ENCODE measurements around the gene TTC24. TPM values are rescaled to one million over a fixed set of nuclear protein-coding genes. Genes with fewer than 3 reads are reported as not detected.
A peak's percentile ranks its signal among the peaks of the same experiment; 100 is the strongest.
"Not testable (repeated sequence)": the region's sequence is repeated elsewhere in the genome, so short reads cannot be mapped to it uniquely, and the experiment has no call there.

The TTC24 gene
- total RNA-seq, 2 experiments from 2014 or later = 0.38 TPM; not detected in 1

DNA sequence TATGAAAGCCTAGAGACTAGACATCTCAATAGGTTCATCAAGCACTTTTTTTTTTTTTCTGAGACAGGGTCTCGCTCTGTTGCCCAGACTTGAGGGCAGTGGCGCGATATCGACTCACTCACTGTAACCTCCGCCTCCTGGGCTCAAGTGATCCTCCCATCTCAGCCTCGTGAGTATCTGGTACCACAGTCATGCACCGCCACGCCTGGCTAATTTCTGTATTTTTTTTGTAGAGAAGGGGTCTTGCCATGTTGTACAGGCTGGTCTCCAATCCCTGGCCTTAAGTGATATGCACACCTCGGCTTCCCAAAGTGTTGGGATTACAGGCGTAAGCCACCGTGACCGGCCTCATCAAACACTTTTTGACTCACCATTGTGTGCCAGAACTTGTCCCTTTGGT, 22.4 kb downstream of the TTC24 start:
- no peaks in the 10 kb centered on the region for H3K9me3 Mint-ChIP-seq
- no peak overlapping the region for H3K27ac Mint-ChIP-seq
- no peak for DNase-seq
- POLR2A ChIA-PET = interaction anchor here (0.6 to 4.0 kb wide), 5 partner anchors 11 to 145 kb away, joined by 3 to 45 read pairs (median 3); partner anchors contain the start of genes ISG20L2, MEF2D, METTL25B and NAXE
- peaks cover 35% of the 10 kb centered on the region for H3K4me1 Mint-ChIP-seq
- H3K27me3 Mint-ChIP-seq = no peaks in the 10 kb centered on the region
- H3K4me3 Mint-ChIP-seq = peak overlapping the region; percentile 98
- CTCF ChIA-PET = interaction anchor here (1.2 to 2.5 kb wide), 3 partner anchors 121 to 216 kb away, joined by 3 to 10 read pairs (median 6); no protein-coding TSS in a partner anchor
- H3K36me3 Mint-ChIP-seq (ENCODE audit: low read depth) = peaks cover 22% of the 10 kb centered on the region

DNA sequence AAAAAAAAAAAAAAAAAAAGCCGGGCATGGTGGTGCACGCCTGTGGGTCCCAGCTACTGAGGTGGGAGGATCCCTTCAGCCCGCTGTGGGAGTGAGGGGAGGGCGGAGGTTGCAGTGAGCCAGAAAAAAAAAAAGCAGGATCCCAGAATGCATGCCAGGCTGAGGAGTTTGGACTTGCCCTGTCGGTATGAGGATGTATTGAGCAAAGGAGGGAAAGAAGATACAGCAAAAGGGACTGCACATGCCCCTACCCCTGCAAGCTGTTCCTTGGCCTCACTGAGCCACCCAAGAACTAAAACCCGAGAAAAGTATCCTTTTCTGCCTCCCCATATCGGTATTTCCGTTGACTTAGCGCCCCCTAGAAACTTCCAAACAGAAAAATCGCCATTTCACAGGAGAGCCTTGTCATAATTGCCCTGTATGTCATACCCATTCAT, 23.1 kb downstream of the TTC24 start:
- ChIA-PET POLR2A (interaction anchor here (0.9 kb wide), 1 partner anchor 10 kb away, joined by 4 read pairs; no protein-coding TSS in a partner anchor), CTCF (interaction anchor here (0.7 to 1.5 kb wide), 3 partner anchors 122 to 168 kb away, joined by 3 to 6 read pairs (median 3); no protein-coding TSS in a partner anchor)
- H3K36me3 Mint-ChIP-seq (ENCODE audit: low read depth) = peaks cover 16% of the 10 kb centered on the region
- H3K27ac Mint-ChIP-seq = no peak overlapping the region
- no peak for DNase-seq
- H3K27me3 Mint-ChIP-seq = peaks cover 2% of the 10 kb centered on the region
- no peaks in the 10 kb centered on the region for H3K9me3 Mint-ChIP-seq
- no peak overlapping the region for H3K4me3 Mint-ChIP-seq
- H3K4me1 Mint-ChIP-seq = peaks cover 35% of the 10 kb centered on the region

DNA sequence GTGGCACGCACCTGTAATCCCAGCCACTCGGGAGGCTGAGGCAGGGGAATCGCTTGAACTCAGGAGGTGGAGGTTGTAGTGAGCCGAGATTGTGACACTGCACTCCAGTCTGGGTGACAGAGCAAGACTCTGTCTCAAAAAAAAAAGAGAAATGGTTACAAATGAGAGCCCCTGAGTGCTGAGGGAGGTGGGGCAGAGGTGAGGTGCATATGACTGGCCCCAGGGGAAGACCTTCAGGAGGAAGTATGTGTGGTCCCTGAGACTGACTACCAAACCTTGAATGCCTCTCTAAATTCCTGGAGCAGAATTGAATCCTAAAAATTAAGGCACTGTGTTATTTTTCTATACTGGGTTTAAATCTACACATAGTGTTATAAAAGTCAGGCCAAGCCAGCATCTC, 27.8 kb downstream of the TTC24 start:
- not testable (repeated sequence) for H3K36me3 Mint-ChIP-seq (ENCODE audit: low read depth); H3K27me3 Mint-ChIP-seq; H3K4me3 Mint-ChIP-seq; DNase-seq; H3K27ac Mint-ChIP-seq; H3K9me3 Mint-ChIP-seq
- POLR2A ChIA-PET = interaction anchor here (0.7 kb wide), 1 partner anchor 16 kb away, joined by 3 read pairs; no protein-coding TSS in a partner anchor
- peaks cover 10% of the 10 kb centered on the region for H3K4me1 Mint-ChIP-seq
- CTCF ChIA-PET = interaction anchor here (0.6 to 2.1 kb wide), 11 partner anchors 16 to 222 kb away, joined by 4 to 18 read pairs (median 6); partner anchors contain the start of gene NAXE

DNA sequence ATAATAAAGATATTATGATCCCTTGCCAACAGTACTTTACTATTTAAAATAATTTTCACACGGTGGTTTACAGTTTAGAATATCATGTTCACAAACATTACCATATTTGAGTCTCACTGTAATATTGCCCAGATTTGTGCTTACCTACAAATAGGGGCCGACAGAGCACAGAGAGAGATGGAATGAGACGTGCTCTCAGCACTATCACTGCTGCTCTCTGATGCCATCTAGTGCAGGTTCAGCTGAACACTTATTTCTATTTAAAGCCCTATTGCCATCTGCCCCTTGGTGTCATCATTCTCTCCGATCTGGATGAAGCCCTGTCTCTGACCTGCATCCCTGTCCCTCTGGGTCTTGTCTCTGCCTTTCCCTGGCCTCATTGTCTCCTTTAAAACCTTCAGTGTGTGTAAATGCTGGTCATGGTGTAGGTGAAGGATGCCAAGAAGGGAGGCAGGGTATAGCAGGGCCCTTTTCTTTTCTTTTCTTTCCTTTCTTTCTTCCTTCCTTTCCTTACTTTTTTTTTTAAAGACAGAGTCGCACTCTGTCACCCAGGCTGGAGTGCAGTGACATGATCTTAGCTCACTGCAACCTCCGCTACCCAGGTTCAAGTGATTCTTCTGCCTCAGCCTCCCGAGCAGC, 28.6 kb downstream of the TTC24 start:
- POLR2A ChIA-PET = interaction anchor here (0.7 to 1.4 kb wide), 3 partner anchors 8 to 17 kb away, joined by 3 to 6 read pairs (median 3); no protein-coding TSS in a partner anchor
- H3K36me3 Mint-ChIP-seq (ENCODE audit: low read depth) = no peaks in the 10 kb centered on the region

DNA sequence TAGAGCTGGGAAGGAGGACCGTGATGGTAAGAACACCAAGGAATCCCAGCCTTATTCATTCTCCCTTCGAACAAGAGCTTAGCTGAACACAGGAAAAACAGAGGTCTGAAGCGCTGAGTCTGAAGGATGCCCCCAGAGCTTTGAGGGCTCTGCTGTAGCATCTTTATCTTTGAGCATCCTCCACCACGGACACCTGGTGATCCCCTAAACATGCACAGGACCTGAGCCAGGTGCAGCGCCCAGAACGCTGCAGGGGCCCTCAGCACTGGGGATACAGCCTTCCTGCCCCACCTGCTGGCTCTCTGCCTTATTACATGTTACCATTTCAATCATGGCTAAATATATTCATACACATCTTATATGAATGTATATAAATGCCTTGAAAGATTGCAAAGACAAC, 29.5 kb downstream of the TTC24 start:
- POLR2A ChIA-PET = interaction anchor here (1.1 to 1.4 kb wide), 2 partner anchors 9 to 15 kb away, joined by 3 to 6 read pairs; no protein-coding TSS in a partner anchor

More for the DNA sequence above, 28.6 kb downstream of the TTC24 start:
- CTCF ChIA-PET = interaction anchor here (0.6 to 2.1 kb wide), 25 partner anchors 7 to 223 kb away, joined by 3 to 18 read pairs (median 4); partner anchors contain the start of genes GPATCH4 and NAXE
- peak; percentile 67 for DNase-seq
- Mint-ChIP-seq H3K4me1 (peaks cover 5% of the 10 kb centered on the region), H3K9me3 (no peaks in the 10 kb centered on the region), H3K27ac (no peak overlapping the region), H3K4me3 (no peak overlapping the region), H3K27me3 (peaks cover 14% of the 10 kb centered on the region)

DNA sequence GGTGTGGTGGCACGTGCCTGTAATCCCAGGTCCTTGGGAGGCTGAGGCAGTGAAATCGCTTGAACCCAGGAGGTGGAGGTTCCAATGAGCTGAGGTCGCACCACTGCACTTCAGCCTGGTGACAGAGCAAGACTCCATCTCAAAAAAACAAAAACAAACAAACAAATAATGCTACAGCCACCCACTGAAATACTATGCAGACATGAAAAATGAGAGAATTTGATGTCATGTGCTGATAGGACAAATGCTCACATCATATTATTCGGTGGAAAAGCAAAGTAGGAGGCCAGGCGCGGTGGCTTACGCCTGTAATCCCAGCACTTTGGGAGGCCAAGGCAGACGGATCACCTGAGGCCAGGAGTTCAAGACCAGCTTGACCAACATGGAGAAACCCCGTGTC, 30.5 kb downstream of the TTC24 start:
- H3K4me1 Mint-ChIP-seq; POLR2A ChIA-PET; H3K9me3 Mint-ChIP-seq; H3K4me3 Mint-ChIP-seq; H3K27ac Mint-ChIP-seq; H3K36me3 Mint-ChIP-seq (ENCODE audit: low read depth); DNase-seq: not testable (repeated sequence)
- H3K27me3 Mint-ChIP-seq = peaks cover 24% of the 10 kb centered on the region
- CTCF ChIA-PET = interaction anchor here (0.6 to 1.2 kb wide), 4 partner anchors 10 to 224 kb away, joined by 3 to 8 read pairs (median 4); no protein-coding TSS in a partner anchor

More for the DNA sequence above, 29.5 kb downstream of the TTC24 start:
- CTCF ChIA-PET = interaction anchor here (0.7 to 2.1 kb wide), 22 partner anchors 8 to 223 kb away, joined by 3 to 18 read pairs (median 4); partner anchors contain the start of genes GPATCH4 and NAXE
- H3K4me1 Mint-ChIP-seq = peaks cover 5% of the 10 kb centered on the region
- H3K36me3 Mint-ChIP-seq (ENCODE audit: low read depth) = no peaks in the 10 kb centered on the region
- H3K27ac Mint-ChIP-seq = no peak overlapping the region
- no peaks in the 10 kb centered on the region for H3K9me3 Mint-ChIP-seq
- peak; percentile 63 for DNase-seq
- no peak overlapping the region for H3K4me3 Mint-ChIP-seq
- peaks cover 16% of the 10 kb centered on the region for H3K27me3 Mint-ChIP-seq

DNA sequence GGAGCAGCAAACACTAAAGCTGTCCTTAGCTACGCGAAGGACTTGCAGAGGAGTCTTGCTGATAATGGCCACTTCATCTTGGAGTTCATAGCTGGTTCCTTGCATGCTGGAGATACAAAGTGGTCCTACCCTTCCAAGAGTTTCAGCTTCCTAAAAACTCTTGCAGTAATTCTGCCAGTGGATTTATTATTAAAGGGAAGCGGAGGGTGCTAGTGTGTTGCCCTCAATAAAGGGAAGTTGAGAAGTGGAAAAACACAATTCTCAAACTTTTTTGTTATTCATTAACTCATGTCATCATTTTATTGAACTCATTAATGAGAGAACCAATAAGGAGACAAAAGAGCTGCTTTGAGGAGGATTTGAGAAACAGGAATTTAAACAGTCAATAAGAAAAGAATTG, 33.1 kb downstream of the TTC24 start:
- H3K4me3 Mint-ChIP-seq = no peak overlapping the region
- H3K27me3 Mint-ChIP-seq = peaks cover 38% of the 10 kb centered on the region
- H3K27ac Mint-ChIP-seq = no peak overlapping the region
- DNase-seq = no peak
- peaks cover 5% of the 10 kb centered on the region for H3K4me1 Mint-ChIP-seq
- H3K36me3 Mint-ChIP-seq (ENCODE audit: low read depth) = no peaks in the 10 kb centered on the region
- no peaks in the 10 kb centered on the region for H3K9me3 Mint-ChIP-seq
- CTCF ChIA-PET = interaction anchor here (0.6 to 5.6 kb wide), 8 partner anchors 8 to 286 kb away, joined by 3 to 47 read pairs (median 5); no protein-coding TSS in a partner anchor
- POLR2A ChIA-PET = interaction anchor here (0.7 to 1.2 kb wide), 4 partner anchors 9 to 298 kb away, joined by 3 to 4 read pairs (median 4); partner anchors contain the start of gene NAXE

DNA sequence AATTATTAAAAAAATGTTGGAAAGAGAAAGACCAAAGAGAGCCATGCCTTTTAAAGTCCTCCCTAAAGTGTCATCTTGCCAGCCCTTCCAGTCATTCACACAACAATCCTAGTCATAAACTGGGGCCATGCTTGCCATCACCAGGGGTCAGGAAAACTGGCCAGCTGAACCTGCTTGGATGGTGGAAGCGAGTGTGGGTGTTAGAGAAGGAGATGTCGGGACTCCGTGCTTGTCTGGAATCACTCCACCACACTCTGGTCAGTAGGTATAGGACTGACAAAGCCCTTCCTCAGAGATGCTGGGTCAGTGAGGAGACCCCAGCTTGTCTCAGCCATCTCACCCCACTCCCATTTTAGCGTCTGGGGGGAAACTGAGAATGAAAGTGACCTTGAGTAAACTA, 36.4 kb downstream of the TTC24 start:
- Mint-ChIP-seq H3K27ac (no peak overlapping the region), H3K9me3 (no peaks in the 10 kb centered on the region), H3K27me3 (peaks cover 62% of the 10 kb centered on the region), H3K4me3 (no peak overlapping the region), H3K4me1 (peaks cover 2% of the 10 kb centered on the region), H3K36me3 (ENCODE audit: low read depth) (no peaks in the 10 kb centered on the region)
- DNase-seq = no peak
- ChIA-PET CTCF (interaction anchor here (0.8 to 5.6 kb wide), 2 partner anchors 10 to 62 kb away, joined by 4 to 47 read pairs; no protein-coding TSS in a partner anchor), POLR2A (no interaction called here)

DNA sequence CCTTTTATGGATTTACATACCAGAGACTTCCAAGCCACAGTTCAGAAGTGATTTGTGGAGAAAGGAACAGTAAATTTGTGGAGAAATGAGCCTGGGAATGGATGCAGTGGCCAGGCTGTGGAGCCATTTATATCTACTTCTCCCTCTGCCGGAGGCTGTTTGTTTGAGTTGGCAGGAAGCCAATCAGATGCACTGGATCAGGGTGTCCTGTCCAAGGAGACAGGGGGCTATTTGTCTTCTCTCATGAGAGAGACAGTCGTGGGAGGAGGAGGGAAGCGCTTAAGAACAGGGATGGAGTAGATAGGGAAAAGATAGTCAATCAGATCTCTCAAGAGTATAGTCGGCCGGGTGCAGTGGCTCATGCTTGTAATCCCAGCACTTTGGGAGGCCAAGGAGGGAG, 36.9 kb downstream of the TTC24 start:
- H3K4me1 Mint-ChIP-seq = peaks cover 2% of the 10 kb centered on the region
- H3K27me3 Mint-ChIP-seq = peaks cover 66% of the 10 kb centered on the region
- ChIA-PET POLR2A (no interaction called here), CTCF (interaction anchor here (1.2 to 1.7 kb wide), 2 partner anchors 11 to 27 kb away, joined by 3 to 13 read pairs; no protein-coding TSS in a partner anchor)
- no peak overlapping the region for H3K27ac Mint-ChIP-seq
- no peak for DNase-seq
- no peak overlapping the region for H3K4me3 Mint-ChIP-seq
- H3K9me3 Mint-ChIP-seq = no peaks in the 10 kb centered on the region
- no peaks in the 10 kb centered on the region for H3K36me3 Mint-ChIP-seq (ENCODE audit: low read depth)

DNA sequence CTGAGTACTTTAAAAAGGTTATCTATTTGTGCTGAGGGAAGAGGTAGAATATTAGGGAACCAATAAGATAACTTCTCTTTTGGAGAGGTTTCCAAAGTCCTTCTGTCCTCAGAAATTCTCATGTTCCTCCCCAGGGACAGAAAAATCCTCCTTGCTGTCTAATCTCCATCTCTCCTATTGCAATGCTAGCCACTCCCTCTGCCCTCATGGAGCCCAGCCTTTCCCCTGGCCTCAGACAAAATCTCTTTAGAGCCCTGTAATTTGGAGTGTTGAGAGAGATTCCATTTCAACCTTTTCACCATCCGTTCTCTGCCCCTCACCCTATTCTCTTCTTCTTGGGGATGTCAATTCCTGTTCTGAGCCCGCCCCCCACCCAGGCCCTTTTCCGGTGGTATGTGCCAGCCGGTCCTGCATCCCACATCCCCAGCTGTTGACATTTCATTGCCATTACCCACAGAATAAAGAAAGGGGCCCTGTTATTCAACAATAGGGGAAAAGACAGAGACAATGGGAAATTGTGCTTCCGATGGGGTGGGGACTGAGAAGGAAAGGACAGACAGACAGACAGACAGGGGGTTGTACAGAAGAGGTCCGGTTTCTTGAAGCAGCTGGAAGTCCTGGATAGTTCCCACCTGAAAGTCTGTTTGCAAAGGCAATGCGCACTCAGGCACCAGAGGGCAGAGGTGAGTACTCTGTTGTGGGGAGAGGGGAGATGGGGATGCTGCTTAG, 39.5 kb downstream of the TTC24 start, which contains the start of gene HAPLN2:
HAPLN2 (plus strand) TSS at position 563 of the 729 bp plus-strand sequence. CDS start 4,076 bp downstream, outside the sequence.
- ChIA-PET CTCF (interaction anchor here (0.7 to 13.8 kb wide), 4 partner anchors 9 to 53 kb away, joined by 3 to 275 read pairs (median 5); no protein-coding TSS in a partner anchor), POLR2A (no interaction called here)
- Mint-ChIP-seq H3K36me3 (ENCODE audit: low read depth) (no peaks in the 10 kb centered on the region), H3K27ac (no peak within 1 kb of the TSS), H3K9me3 (no peaks in the 10 kb centered on the region), H3K4me1 (peaks cover 2% of the 10 kb centered on the region), H3K4me3 (no peak within 1 kb of the TSS), H3K27me3 (peaks cover 73% of the 10 kb centered on the region)
- peak; percentile 30 for DNase-seq

DNA sequence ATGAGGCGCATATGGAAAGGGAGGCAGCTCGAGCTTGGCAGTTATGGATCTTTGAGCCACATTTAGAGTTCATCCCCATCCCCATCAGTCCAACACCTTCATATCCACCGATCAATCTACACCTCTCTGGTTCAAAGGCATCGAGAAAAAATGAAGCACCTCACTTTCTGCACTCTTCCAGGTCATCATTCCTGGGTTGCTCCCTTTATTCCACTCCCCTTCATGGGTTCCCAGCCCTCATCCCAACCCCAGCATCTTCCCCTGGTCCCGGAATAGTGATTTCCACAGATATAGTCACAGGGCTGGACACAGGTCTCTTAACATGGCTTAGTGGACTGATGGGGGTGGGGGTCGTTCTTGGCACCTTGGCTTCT, 40.0 kb downstream of the TTC24 start:
- no peak overlapping the region for H3K27ac Mint-ChIP-seq
- ChIA-PET POLR2A (no interaction called here), CTCF (interaction anchor here (0.6 to 13.8 kb wide), 6 partner anchors 15 to 240 kb away, joined by 3 to 275 read pairs (median 3); no protein-coding TSS in a partner anchor)
- no peaks in the 10 kb centered on the region for H3K9me3 Mint-ChIP-seq
- peaks cover 4% of the 10 kb centered on the region for H3K4me1 Mint-ChIP-seq
- H3K4me3 Mint-ChIP-seq = no peak overlapping the region
- no peaks in the 10 kb centered on the region for H3K36me3 Mint-ChIP-seq (ENCODE audit: low read depth)
- peaks cover 72% of the 10 kb centered on the region for H3K27me3 Mint-ChIP-seq
- DNase-seq = no peak

DNA sequence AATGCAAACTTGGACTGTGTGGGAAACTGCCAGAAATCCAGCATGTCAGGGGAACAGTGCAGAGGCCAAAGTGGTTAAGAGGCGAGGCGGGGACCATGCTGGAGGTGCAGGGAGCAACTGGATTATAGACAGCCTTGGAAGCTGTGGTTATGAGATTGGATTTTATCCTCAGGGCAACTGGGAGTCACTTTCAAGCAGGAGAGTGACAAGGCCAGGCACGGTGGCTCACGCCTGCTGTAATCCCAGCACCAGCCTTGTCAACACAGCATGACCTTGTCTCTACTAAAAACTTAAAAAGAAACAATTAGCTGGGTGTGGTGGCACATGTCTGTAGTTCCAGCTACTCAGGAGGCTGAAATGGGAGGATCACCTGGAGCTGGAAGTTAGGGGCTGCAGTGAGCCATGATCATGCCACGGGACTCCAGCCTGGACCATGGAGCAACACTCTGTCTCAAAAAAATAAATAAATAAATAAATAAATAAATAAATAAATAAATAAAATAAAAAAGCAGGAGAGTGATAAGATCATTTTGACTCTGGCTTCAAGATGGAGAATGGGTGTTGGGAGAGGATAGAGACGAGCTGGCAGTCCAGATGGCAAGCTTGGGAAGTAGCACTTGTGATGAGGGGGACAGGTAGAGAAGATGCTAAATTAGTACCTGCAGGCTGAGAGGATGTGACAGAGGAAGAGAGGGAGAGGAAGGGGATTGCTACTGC, 43.2 kb downstream of the TTC24 start:
- no peak overlapping the region for H3K27ac Mint-ChIP-seq
- H3K4me1 Mint-ChIP-seq = peaks cover 14% of the 10 kb centered on the region
- CTCF ChIA-PET = interaction anchor here (1.2 to 13.8 kb wide), 6 partner anchors 9 to 269 kb away, joined by 3 to 275 read pairs (median 38); partner anchors contain the start of genes BCAN and NES
- POLR2A ChIA-PET = interaction anchor here (0.7 kb wide), 1 partner anchor 29 kb away, joined by 3 read pairs; no protein-coding TSS in a partner anchor
- no peaks in the 10 kb centered on the region for H3K36me3 Mint-ChIP-seq (ENCODE audit: low read depth)
- no peak overlapping the region for H3K4me3 Mint-ChIP-seq
- DNase-seq = no peak
- no peaks in the 10 kb centered on the region for H3K9me3 Mint-ChIP-seq
- peaks cover 69% of the 10 kb centered on the region for H3K27me3 Mint-ChIP-seq
